D721Med (cell line): Measurements from ENCODE around the gene C1QTNF5.

Experiments used
- DNase-seq: peaks from one replicate; pipeline ENCODE4 v3.0.0; 2011; ENCODE audit warnings: low spot score; ENCODE audit not compliant: insufficient read length
- FAIRE-seq: peaks from 2 replicates; lab custom pipeline; 2011; peaks lifted over from hg19 to GRCh38; lab: Jason Lieb, UNC
- CTCF ChIP-seq: IDR thresholded peaks from 2 replicates; pipeline ENCODE4 v1.5.1; 2012; ENCODE audit warnings: mild to moderate bottlenecking, control low read depth; ENCODE audit not compliant: insufficient read depth; ENCODE audit errors: missing control alignments

Gene C1QTNF5

DNA sequence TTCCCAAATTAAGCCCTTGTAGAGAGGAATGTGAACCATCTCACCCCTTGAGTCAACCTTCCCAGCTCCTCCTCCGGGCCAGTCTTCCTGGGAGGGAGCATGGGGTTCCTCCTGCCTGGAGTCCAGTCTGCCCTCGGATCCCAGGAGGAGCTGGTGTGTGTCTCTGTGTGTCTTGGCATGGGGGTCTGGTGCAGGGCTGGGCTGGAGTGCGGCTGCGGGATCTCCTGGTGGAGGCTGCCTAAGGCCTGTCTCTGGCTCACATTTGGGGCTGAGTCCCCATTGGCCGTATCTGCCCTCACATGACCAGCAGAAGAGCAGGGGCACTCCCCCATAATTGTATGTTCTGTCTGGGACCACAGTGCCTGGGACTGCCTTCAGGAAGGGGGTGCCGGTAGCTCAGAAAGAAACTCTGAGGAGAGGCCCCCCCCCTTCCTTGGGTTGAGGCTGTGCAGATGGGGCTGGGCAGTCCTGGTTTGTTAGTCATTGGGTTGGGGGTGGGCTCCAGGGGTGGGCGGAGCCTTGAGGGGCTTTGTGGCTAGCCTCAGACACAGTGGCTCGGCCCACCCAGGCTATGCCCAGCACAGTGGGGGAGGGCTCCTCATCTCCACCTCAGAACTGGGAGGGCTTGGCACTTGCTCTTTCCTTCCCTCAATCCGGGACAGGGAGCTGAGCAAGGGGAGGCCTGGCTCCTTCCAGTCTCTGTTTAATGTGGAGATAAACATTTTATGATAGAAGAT is 2.9 kb downstream of the C1QTNF5 start:
- no peak for TF ChIP-seq CTCF
- DNase-seq (no peak), FAIRE-seq (no peak)

DNA sequence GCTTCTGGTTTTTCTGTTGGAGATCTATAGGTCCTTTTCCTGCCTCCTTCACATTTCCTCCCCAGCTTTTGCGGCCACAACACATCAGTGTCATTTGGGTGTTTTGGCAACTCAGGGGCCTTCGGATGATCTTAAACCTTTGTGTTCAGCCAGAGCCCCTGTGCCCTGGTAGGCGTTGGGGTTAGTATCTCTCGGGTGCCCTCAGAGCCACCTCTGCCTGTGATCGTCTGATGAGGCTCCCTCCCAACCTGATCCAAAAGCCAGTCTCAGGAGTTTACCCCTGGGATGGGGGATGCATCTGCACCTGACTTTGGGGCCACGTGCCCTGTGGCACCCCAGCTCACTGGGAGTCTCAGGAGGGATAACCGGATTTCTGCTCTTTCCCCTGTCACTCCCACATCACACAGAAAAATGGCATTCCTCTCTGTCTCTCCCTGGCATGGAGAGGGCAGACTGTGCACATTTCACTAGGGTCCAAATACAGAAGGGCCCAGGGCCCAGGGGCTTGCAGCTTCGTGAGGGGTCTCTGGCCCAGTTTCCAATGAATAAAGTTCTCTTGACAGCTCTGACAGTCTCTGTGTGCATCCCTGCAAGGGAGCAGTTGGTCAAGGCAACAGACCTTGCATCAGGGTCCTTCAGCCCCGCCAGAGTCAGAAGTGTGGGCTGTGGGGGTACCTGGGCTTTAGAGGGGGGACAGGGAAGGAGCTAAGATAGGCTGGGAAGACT is 3.8 kb downstream of the C1QTNF5 start:
- FAIRE-seq, result no peak
- no peak for TF ChIP-seq CTCF

GRCh38 chr11:119335655-119336543 is 4.8 kb downstream of the C1QTNF5 start:
- DNase-seq (no peak), FAIRE-seq (no peak)
- TF ChIP-seq CTCF, result no peak

More for the DNA sequence above, 3.8 kb downstream of the C1QTNF5 start:
- no peak for DNase-seq

GRCh38 chr11:119335091-119335654 is 5.5 kb downstream of the C1QTNF5 start:
- no peak for TF ChIP-seq CTCF

GRCh38 chr11:119334174-119334930 is 6.3 kb downstream of the C1QTNF5 start, which contains the start of gene RNF26:
Gene RNF26, plus strand, starts transcription at chr11:119334527. Its CDS starts 596 bp downstream, at chr11:119335123.
- DNase-seq (peak; percentile 94), FAIRE-seq (no peak)
- TF ChIP-seq CTCF, result no peak

More at GRCh38 chr11:119335091-119335654, 5.5 kb downstream of the C1QTNF5 start:
- DNase-seq (no peak), FAIRE-seq (no peak)
